Thoracic aorta (tissue), 2 donors: ENCODE data around the gene MAP3K2. TPM values are rescaled to one million over a fixed set of nuclear protein-coding genes. Genes with fewer than 3 reads are reported as not detected.

Experiments
- ATAC-seq: fragments of 150-250 bp; one replicate; pipeline ENCODE4 v1.8.0; 2017; ENCODE audit warnings: low read depth; ENCODE audit not compliant: insufficient number of reproducible peaks, low FRiP score
- DNase-seq: peaks from one replicate; pipeline ENCODE4 v3.0.0-alpha.2; 2020; ENCODE audit warnings: low spot score
- H3K27ac ChIP-seq, 2 donors: fragments of 200-600 bp; sonication (generic); 1 replicate in 1 of 2; 2 replicates in 1 of 2; pipeline ENCODE4 v1.5.1; 2016; ENCODE audit warnings: mild to moderate bottlenecking in 2 of 2, moderate library complexity in 2 of 2
- H3K27me3 ChIP-seq: fragments of 200-600 bp; sonication (generic); replicated peaks from 2 replicates; pipeline ENCODE4 v1.6.0; 2016; ENCODE audit warnings: mild to moderate bottlenecking; ENCODE audit not compliant: insufficient read depth
- H3K36me3 ChIP-seq: fragments of 200-600 bp; sonication (generic); one replicate; pipeline ENCODE4 v1.5.1; 2016
- H3K4me1 ChIP-seq, 2 donors: fragments of 200-600 bp; sonication (generic); 1 replicate in 1 of 2; 2 replicates in 1 of 2; pipeline versions ENCODE4 v1.5.1 to v1.6.0; 2016; ENCODE audit warnings: low read depth in 2 of 2, mild to moderate bottlenecking in 1 of 2; ENCODE audit not compliant: control insufficient read depth in 1 of 2
- H3K4me3 ChIP-seq: fragments of 200-600 bp; sonication (generic); 2 replicates; pipeline ENCODE4 v1.5.1; 2016; ENCODE audit warnings: mild to moderate bottlenecking
- H3K9me3 ChIP-seq: fragments of 200-600 bp; sonication (generic); 2 replicates; pipeline ENCODE4 v1.5.1; 2016
- CTCF ChIP-seq: fragments of 200-600 bp; sonication (generic); IDR thresholded peaks from one replicate; pipeline ENCODE4 v1.5.1; 2019; ENCODE audit warnings: antibody characterized with exemption
- total RNA-seq, 2 donors: library from RNA; depleted of rRNA; stranded (reverse); fragments of >200 nt; gene quantifications; one replicate each; pipeline versions ENCODE4 v1.1.0 to v1.2.3, GENCODE V29; 2016

MAP3K2 gene
- total RNA-seq, 2 donors from 2014 or later = 67.9 to 107 TPM

GRCh38 chr2:127314193-127314988 lies 73.4 kb downstream of the MAP3K2 start:
- no peak overlapping the region for H3K27ac ChIP-seq
- no peak for TF ChIP-seq CTCF
- no peak for ATAC-seq
- H3K36me3 ChIP-seq = peaks cover 60% of the 10 kb centered on the region
- H3K9me3 ChIP-seq = no peaks in the 10 kb centered on the region
- H3K4me3 ChIP-seq = no peak overlapping the region
- no peaks in the 10 kb centered on the region for H3K4me1 ChIP-seq
- no peak for DNase-seq
- H3K27me3 ChIP-seq = no peaks in the 10 kb centered on the region

GRCh38 chr2:127313406-127313805 lies 74.4 kb downstream of the MAP3K2 start:
- DNase-seq (no peak), ATAC-seq (no peak)
- no peaks in the 10 kb centered on the region for H3K9me3 ChIP-seq
- peaks cover 67% of the 10 kb centered on the region for H3K36me3 ChIP-seq
- no peaks in the 10 kb centered on the region for H3K4me1 ChIP-seq
- H3K4me3 ChIP-seq = no peak overlapping the region
- H3K27ac ChIP-seq = no peak overlapping the region
- TF ChIP-seq CTCF = no peak
- no peaks in the 10 kb centered on the region for H3K27me3 ChIP-seq

GRCh38 chr2:127310980-127311379 lies 76.8 kb downstream of the MAP3K2 start:
- H3K36me3 ChIP-seq = peaks cover 65% of the 10 kb centered on the region

GRCh38 chr2:127309468-127309867 lies 78.3 kb downstream of the MAP3K2 start:
- ATAC-seq (no peak), DNase-seq (no peak)
- Histone ChIP-seq H3K27ac (no peak overlapping the region), H3K4me1 (no peaks in the 10 kb centered on the region), H3K4me3 (no peak overlapping the region), H3K36me3 (peaks cover 57% of the 10 kb centered on the region), H3K27me3 (no peaks in the 10 kb centered on the region), H3K9me3 (no peaks in the 10 kb centered on the region)
- no peak for TF ChIP-seq CTCF

More at GRCh38 chr2:127310980-127311379, 76.8 kb downstream of the MAP3K2 start:
- no peaks in the 10 kb centered on the region for H3K9me3 ChIP-seq
- TF ChIP-seq CTCF = no peak
- H3K4me1 ChIP-seq = no peaks in the 10 kb centered on the region
- H3K27me3 ChIP-seq = no peaks in the 10 kb centered on the region
- DNase-seq (no peak), ATAC-seq (no peak)
- H3K4me3 ChIP-seq = no peak overlapping the region
- H3K27ac ChIP-seq = no peak overlapping the region

GRCh38 chr2:127308586-127309138 lies 79.1 kb downstream of the MAP3K2 start:
- DNase-seq = no peak
- H3K4me3 ChIP-seq = no peak overlapping the region
- no peak for TF ChIP-seq CTCF
- no peak for ATAC-seq
- no peaks in the 10 kb centered on the region for H3K27me3 ChIP-seq
- no peaks in the 10 kb centered on the region for H3K9me3 ChIP-seq
- no peaks in the 10 kb centered on the region for H3K4me1 ChIP-seq
- H3K36me3 ChIP-seq = peaks cover 49% of the 10 kb centered on the region
- no peak overlapping the region for H3K27ac ChIP-seq
